SK-N-SH treated with all-trans-retinoic acid at 6 μM for 48 hours (cell line): ENCODE data around the gene ARID3B.

ENCODE experiments used
- ATAC-seq: fragments of 200-7000 bp; cut with Tn5 transposase; 3 replicates; pipeline ENCODE4 v1.9.1; 2020; ENCODE audit warnings: mild to moderate bottlenecking, moderate library complexity
- ARNTL ChIP-seq: fragments of 450-650 bp; formaldehyde crosslinking; IDR thresholded peaks from 2 replicates; pipeline ENCODE4 v1.5.0; 2020; ENCODE audit warnings: low read depth, mild to moderate bottlenecking, moderate library complexity, borderline replicate concordance
- BACH2 ChIP-seq: fragments of 250-450 bp; sonication (Bioruptor Pico); IDR thresholded peaks from 2 replicates; pipeline ENCODE4 v1.9.0; 2021; ENCODE audit warnings: mild to moderate bottlenecking, borderline replicate concordance
- CSDC2 ChIP-seq: fragments of 250-450 bp; sonication (Bioruptor Pico); IDR thresholded peaks from 2 replicates; pipeline ENCODE4 v1.5.0; 2020; ENCODE audit warnings: mild to moderate bottlenecking, moderate library complexity
- CSRNP3 ChIP-seq: fragments of 250-450 bp; sonication (Bioruptor Pico); IDR thresholded peaks from 2 replicates; pipeline ENCODE4 v1.5.1; 2021; ENCODE audit warnings: mild to moderate bottlenecking, moderate library complexity
- ESRRG ChIP-seq: fragments of 250-450 bp; sonication (Bioruptor Pico); IDR thresholded peaks from 2 replicates; pipeline ENCODE4 v1.6.1; 2021; ENCODE audit warnings: mild to moderate bottlenecking
- GLIS3 ChIP-seq: fragments of 250-450 bp; sonication (Bioruptor Pico); IDR thresholded peaks from 2 replicates; pipeline ENCODE4 v1.5.0; 2020; ENCODE audit warnings: mild to moderate bottlenecking, moderate library complexity
- ISL1 ChIP-seq: fragments of 250-450 bp; sonication (Bioruptor Pico); IDR thresholded peaks from 2 replicates; pipeline ENCODE4 v2.1.2; 2022; ENCODE audit warnings: mild to moderate bottlenecking, moderate library complexity
- OSR1 ChIP-seq: fragments of 250-450 bp; sonication (Bioruptor Pico); IDR thresholded peaks from 2 replicates; pipeline ENCODE4 v1.8.0; 2022; ENCODE audit warnings: moderate library complexity, mild to moderate bottlenecking, inconsistent platforms
- PATZ1 ChIP-seq: fragments of 250-450 bp; sonication (Bioruptor Pico); IDR thresholded peaks from 2 replicates; pipeline ENCODE4 v1.8.0; 2020; ENCODE audit warnings: mild to moderate bottlenecking, moderate library complexity, borderline replicate concordance
- POU6F1 ChIP-seq: fragments of 250-450 bp; sonication (Bioruptor Pico); IDR thresholded peaks from 2 replicates; pipeline ENCODE4 v1.8.0; 2021; ENCODE audit warnings: low read depth, mild to moderate bottlenecking, moderate library complexity, borderline replicate concordance
- PPARA ChIP-seq: fragments of 250-450 bp; sonication (Bioruptor Pico); IDR thresholded peaks from 2 replicates; pipeline ENCODE4 v1.5.0; 2020; ENCODE audit warnings: mild to moderate bottlenecking, borderline replicate concordance
- RARB ChIP-seq: fragments of 250-450 bp; sonication (Bioruptor Pico); IDR thresholded peaks from 2 replicates; pipeline ENCODE4 v1.8.0; 2021; ENCODE audit warnings: mild to moderate bottlenecking, moderate library complexity
- SNAI2 ChIP-seq: fragments of 250-450 bp; sonication (Bioruptor Pico); IDR thresholded peaks from 2 replicates; pipeline ENCODE4 v1.5.0; 2020; ENCODE audit warnings: mild to moderate bottlenecking, moderate library complexity
- TCF4 ChIP-seq: fragments of 250-450 bp; sonication (Bioruptor Pico); IDR thresholded peaks from 2 replicates; pipeline ENCODE4 v1.8.0; 2021; ENCODE audit warnings: mild to moderate bottlenecking, moderate library complexity, borderline replicate concordance
- TOX ChIP-seq: fragments of 250-450 bp; sonication (Bioruptor Pico); IDR thresholded peaks from 2 replicates; pipeline ENCODE4 v1.8.0; 2021; ENCODE audit warnings: mild to moderate bottlenecking, moderate library complexity, borderline replicate concordance
- TSHZ2 ChIP-seq: fragments of 250-450 bp; sonication (Bioruptor Pico); IDR thresholded peaks from 2 replicates; pipeline ENCODE4 v1.5.0; 2020; ENCODE audit warnings: mild to moderate bottlenecking, moderate library complexity
- ZC3H10 ChIP-seq: fragments of 250-450 bp; sonication (Bioruptor Pico); IDR thresholded peaks from 2 replicates; pipeline ENCODE4 v1.5.1; 2021; ENCODE audit warnings: mild to moderate bottlenecking, moderate library complexity
- ZFP3 ChIP-seq: fragments of 250-450 bp; sonication (Bioruptor Pico); IDR thresholded peaks from 2 replicates; pipeline ENCODE4 v1.5.0; 2020; ENCODE audit warnings: mild to moderate bottlenecking, moderate library complexity
- ZFP30 ChIP-seq: fragments of 450-650 bp; formaldehyde crosslinking; IDR thresholded peaks from 2 replicates; pipeline ENCODE4 v1.5.0; 2022; ENCODE audit warnings: mild to moderate bottlenecking, moderate library complexity
- ZNF565 ChIP-seq: fragments of 450-650 bp; formaldehyde crosslinking; conservative IDR thresholded peaks from 2 replicates; pipeline ENCODE4 v1.5.0; 2020; ENCODE audit warnings: low read depth, mild to moderate bottlenecking, moderate library complexity
- ZNF70 ChIP-seq: fragments of 450-650 bp; formaldehyde crosslinking; IDR thresholded peaks from 2 replicates; pipeline ENCODE4 v1.5.0; 2020; ENCODE audit warnings: mild to moderate bottlenecking, moderate library complexity
- ZNF8 ChIP-seq: fragments of 450-650 bp; formaldehyde crosslinking; IDR thresholded peaks from 2 replicates; pipeline ENCODE4 v1.5.0; 2020; ENCODE audit warnings: mild to moderate bottlenecking, moderate library complexity

ARID3B gene

GRCh38 chr15:74579001-74579400, 38.0 kb downstream of the ARID3B start:
- ATAC-seq = no peak
- TF ChIP-seq RARB (CRISPR knock-in tag) (no peak), ZNF8 (CRISPR knock-in tag) (no peak), OSR1 (CRISPR knock-in tag) (no peak), PATZ1 (CRISPR knock-in tag) (no peak), ESRRG (no peak), ISL1 (CRISPR knock-in tag) (no peak), ZFP3 (no peak), TOX (CRISPR knock-in tag) (no peak), TSHZ2 (CRISPR knock-in tag) (no peak), POU6F1 (no peak), TCF4 (no peak), CSDC2 (CRISPR knock-in tag) (no peak), ZNF70 (no peak), GLIS3 (CRISPR knock-in tag) (no peak), BACH2 (CRISPR knock-in tag) (no peak), PPARA (no peak), ZFP30 (no peak)

GRCh38 chr15:74580538-74581350, 39.7 kb downstream of the ARID3B start:
- TF ChIP-seq ZFP3 (no peak), OSR1 (CRISPR knock-in tag) (no peak), ZFP30 (no peak), SNAI2 (CRISPR knock-in tag) (no peak), ZNF70 (no peak), ZNF8 (CRISPR knock-in tag) (no peak), POU6F1 (no peak), RARB (CRISPR knock-in tag) (no peak), CSDC2 (CRISPR knock-in tag) (no peak), PPARA (no peak), BACH2 (CRISPR knock-in tag) (no peak), TSHZ2 (CRISPR knock-in tag) (no peak), TCF4 (no peak), ARNTL (CRISPR knock-in tag) (no peak)
- no peak for ATAC-seq

GRCh38 chr15:74584204-74584603, 43.2 kb downstream of the ARID3B start:
- no peak for ATAC-seq
- no peak for TF ChIP-seq CSRNP3 (CRISPR knock-in tag)
- TF ChIP-seq ARNTL (CRISPR knock-in tag) = no peak
- no peak for TF ChIP-seq RARB (CRISPR knock-in tag)
- TF ChIP-seq SNAI2 (CRISPR knock-in tag) = no peak
- TF ChIP-seq ZFP3 = no peak
- no peak for TF ChIP-seq ISL1 (CRISPR knock-in tag)
- no peak for TF ChIP-seq ESRRG
- no peak for TF ChIP-seq GLIS3 (CRISPR knock-in tag)
- no peak for TF ChIP-seq ZNF70
- TF ChIP-seq ZNF565 (CRISPR knock-in tag) = no peak
- TF ChIP-seq PPARA = no peak
- no peak for TF ChIP-seq ZC3H10
- no peak for TF ChIP-seq POU6F1
- no peak for TF ChIP-seq ZNF8 (CRISPR knock-in tag)
- no peak for TF ChIP-seq TCF4
